DMS 273 (cell line): ENCODE measurements around the gene FLOT1.

Experiments used
- DNase-seq: peaks from one replicate; lab custom pipeline; 2025; ENCODE audit not compliant: unreplicated experiment; lab: John Stamatoyannopoulos, UW

The FLOT1 gene

DNA sequence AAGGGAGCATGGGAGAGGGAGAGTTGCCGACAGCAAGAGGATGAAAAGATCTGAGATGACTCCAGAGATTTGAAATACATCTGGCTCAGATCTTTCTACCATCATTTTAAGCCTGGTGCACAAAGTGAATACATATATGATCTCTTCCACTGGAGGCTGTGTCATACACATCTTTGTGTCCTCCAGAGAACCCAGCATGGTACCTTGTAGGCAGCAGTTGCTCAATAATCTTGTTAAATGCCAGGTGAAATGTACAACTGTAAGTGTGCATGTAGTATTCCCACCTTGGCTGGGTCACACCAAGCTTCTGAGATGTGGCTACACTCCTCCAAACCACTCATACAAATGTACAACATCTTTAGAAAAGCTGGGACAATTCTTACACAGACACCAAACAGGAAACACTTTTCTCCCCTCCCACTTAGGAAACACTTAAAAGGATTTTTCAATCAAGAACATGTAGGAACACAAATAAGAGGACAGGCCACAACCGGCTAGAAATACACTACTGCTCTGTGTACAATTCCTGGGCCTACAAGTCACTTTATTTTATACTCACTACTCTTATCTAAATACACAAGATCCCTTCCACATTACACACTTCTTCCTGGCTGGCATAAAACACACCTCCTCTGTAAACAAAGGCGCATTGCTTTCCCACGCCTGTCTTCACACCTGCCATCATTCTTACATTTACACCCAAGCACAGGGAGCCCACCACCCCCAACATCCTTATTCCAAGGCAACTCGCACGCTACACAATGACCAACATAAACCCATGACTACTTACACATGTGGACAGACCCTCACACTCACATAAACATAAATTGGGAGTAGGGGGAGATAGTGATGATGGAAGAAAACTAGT is 5.6 kb upstream of the FLOT1 start:
- no peak for DNase-seq

- no peak for DNase-seq
These were observed 4.8 kb upstream of the FLOT1 start for GRCh38 chr6:30747300-30747687.

GRCh38 chr6:30744054-30744805 is 1.7 kb upstream of the FLOT1 start, which contains the start of gene IER3:
Gene IER3, minus strand, starts transcription at chr6:30744547. Its CDS starts 29 bp downstream, at chr6:30744518.
- DNase-seq, result peak; percentile 89

- DNase-seq, result peak; percentile 65
These were observed 889 bp upstream of the FLOT1 start for GRCh38 chr6:30743099-30744053.

DNA sequence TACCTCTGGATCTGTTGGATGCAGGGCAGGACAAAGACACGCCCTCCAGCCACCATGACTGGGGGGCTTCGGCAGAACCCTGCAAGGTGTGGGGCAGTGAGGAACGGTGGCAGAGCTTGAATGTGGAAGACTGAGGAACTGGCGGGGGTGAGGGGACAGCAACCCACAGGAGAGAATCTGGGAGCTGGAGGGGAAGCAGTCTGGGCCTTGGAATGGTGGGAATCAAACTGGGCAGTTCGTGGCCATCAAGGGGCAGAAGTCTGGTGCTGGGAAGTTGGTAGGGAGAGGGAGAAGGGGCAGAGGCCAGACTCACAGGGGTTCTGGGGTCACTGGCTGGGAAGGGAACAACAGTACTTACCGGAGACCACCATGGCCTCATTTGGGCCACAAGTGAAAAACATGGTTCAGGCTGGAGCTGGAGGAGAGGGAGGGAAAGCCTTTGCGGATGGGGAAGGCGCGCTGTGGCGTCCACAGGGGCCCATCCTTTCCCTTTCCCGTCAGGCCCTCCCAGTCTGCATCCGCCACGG is 635 bp downstream of the FLOT1 start:
- no peak for DNase-seq

- no peak for DNase-seq
These were observed 1.3 kb downstream of the FLOT1 start for GRCh38 chr6:30741063-30741779.

GRCh38 chr6:30740540-30740870 is 2.0 kb downstream of the FLOT1 start:
- DNase-seq, result no peak

DNA sequence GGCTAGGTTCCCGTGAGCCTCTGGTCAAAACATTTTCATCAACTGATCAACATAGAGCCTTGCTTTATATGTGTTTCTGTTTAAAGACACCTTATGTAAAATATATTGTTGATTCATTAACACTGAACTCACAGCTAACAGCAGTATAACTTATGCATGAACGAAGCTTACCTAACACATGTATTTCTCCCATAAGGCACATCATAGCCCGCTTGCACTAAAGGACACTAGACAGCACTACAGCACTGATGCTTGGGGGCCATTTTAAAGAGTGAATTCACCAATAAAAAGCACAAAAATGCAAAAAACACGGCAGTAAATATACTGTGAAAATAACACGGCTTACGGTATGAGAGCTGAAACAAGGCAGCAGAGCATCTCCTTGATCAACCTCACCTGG is 4.0 kb downstream of the FLOT1 start:
- no peak for DNase-seq

- no peak for DNase-seq
These were observed 6.7 kb downstream of the FLOT1 start for GRCh38 chr6:30735668-30736314.

DNA sequence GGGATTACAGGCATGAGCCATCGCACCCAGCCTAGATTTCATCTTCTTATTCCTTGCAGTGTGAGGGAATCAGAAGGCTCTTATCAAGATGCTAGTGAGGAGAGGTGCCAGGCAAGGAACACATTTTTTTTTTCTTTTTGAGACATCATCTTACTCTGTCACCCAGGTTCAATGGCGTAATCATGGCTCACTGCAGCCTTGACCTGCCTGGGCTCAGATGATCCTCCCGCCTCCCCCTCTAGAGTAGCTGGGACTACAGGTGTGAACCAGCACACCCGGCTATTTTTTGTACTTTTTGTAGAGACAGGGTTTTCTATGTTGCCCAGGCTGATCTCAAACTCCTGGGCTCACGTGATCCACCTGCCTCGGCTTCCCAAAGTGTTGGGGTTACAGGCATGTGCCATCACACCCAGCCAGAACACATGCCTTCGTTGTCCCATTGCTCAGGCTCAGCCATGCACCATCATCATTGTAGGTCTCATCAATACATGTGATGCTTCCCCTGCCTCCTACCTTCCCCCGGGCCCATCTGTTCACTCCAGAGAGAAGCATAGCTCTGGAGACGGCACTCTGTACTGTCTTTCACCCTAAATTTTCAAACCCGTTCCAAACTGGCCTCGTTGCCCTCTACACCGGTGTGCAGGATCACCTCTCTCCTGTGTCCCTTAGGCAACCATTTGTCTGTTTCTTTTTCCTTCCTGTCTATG is 10.1 kb downstream of the FLOT1 start:
- DNase-seq, result no peak

- DNase-seq, result peak; percentile 92
These were observed 11.7 kb downstream of the FLOT1 start for GRCh38 chr6:30730601-30731435.

DNA sequence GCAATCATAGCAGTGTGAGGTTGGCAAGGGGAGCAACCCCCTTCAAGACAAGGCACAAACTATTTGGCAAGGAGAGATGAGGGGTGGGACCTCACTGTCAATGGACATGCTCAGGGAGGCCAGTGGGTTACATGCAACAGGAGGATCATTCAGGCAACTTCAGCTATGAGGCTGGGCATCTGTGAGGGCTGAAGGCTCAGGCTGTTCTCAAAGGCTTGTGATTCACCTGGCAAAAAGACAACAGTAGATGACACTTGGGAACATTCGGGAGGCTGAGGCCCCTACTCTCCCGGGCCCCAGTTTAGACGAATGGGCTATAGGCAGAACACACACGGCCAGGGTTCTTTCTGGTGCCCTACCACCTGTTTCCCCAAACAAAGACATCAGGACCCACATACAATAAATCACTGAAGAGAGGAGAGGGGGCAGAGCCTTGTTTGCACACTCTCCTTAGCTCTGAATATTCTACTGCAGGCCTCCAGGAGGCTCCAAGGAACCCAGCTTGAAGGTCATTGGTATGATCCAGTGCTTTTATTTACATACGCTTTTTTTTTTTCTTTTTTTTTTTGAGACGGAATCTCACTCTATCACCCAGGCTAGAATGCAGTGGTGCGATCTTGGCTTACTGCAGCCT is 14.4 kb downstream of the FLOT1 start:
- DNase-seq, result peak; percentile 56

DNA sequence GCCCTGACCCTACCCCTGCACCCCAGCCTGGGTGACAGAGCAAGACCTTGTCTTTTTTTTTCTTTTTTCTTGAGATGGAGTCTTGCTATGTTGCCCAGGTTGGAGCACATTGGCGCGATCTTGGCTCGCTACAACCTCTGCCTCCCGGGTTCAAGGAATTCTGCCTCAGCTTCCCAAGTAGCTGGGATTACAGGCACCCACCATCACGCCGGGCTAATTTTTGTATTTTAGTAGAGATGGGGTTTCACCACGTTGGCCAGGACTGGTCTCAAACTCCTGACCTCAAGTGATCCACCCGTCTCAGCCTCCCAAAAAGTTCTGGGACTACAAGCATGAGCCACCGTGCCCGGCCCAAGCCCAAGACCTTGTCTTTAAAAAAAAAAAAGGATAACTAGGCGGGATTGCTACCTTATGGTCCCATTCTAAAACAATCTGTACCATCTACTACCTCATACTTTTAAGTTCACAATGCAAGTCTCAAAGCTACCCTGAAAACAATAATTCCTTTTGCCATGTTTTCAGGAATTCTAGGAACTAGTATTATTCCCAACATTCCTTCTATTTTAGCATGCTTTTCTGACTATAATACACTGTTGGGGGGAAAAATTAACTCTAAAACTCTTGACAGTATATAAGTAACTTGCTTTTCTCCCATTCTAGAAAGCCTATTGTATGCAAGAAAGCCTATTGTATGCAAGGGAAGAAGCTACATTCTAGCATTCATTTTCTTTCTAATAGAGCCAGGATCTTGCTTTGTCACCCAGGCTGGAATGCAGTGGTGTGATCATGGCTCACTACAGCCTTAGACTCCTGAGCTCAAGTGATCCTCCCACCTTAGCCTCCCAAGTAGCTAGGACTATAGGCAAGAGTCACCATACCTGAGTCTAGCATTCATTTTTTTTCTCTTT is 15.7 kb downstream of the FLOT1 start:
- DNase-seq, result peak; percentile 47

- peak; percentile 78 for DNase-seq
These were observed 16.6 kb downstream of the FLOT1 start for GRCh38 chr6:30725713-30726505.

- peak; percentile 74 for DNase-seq
These were observed 17.4 kb downstream of the FLOT1 start for GRCh38 chr6:30724906-30725667.
